ENCODE measurements around the gene LPCAT4.
"Not testable (repeated sequence)": the region's sequence is repeated elsewhere in the genome, so short reads cannot be mapped to it uniquely, and the experiment has no call there.

DNA sequence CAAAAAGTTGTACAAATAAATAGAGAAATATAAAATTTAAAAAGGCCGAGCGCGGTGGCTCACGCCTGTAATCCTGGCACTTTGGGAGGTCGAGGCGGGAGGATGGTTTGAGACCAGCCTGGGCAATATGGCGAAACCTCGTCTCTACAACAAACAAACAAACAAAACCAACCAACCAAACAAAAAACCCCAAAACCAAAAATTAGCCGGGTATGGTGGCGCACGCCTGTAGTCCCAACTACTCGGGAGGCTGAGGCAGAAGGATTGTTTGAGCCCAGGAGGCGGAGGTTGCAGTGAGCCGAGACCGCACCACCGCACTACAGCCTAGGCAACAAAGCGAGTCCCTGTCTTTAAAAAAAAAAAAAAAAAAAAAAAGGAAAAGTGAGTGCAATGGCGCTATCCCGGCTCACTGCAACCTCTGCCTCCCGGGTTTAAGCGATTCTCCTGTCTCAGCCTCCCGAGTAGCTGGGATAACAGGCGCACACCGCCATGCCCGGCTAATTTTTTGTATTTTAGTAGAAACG, 24.7 kb downstream of the LPCAT4 start:
- TF ChIP-seq, protein P1, sequence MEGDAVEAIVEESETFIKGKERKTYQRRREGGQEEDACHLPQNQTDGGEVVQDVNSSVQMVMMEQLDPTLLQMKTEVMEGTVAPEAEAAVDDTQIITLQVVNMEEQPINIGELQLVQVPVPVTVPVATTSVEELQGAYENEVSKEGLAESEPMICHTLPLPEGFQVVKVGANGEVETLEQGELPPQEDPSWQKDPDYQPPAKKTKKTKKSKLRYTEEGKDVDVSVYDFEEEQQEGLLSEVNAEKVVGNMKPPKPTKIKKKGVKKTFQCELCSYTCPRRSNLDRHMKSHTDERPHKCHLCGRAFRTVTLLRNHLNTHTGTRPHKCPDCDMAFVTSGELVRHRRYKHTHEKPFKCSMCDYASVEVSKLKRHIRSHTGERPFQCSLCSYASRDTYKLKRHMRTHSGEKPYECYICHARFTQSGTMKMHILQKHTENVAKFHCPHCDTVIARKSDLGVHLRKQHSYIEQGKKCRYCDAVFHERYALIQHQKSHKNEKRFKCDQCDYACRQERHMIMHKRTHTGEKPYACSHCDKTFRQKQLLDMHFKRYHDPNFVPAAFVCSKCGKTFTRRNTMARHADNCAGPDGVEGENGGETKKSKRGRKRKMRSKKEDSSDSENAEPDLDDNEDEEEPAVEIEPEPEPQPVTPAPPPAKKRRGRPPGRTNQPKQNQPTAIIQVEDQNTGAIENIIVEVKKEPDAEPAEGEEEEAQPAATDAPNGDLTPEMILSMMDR (IDR thresholded peaks at IDR 0.05; ENCODE audit: insufficient read depth, low read length, poor library complexity, severe bottlenecking), result not testable (repeated sequence)
- not testable (repeated sequence) for TF ChIP-seq EZH2phosphoT487 (conservative IDR thresholded peaks at IDR 0.05; ENCODE audit: low read length)

Data from SU-DHL-6 (cell line).